HEK293 (cell line): ENCODE measurements around the gene TAPBP.

Experiments used
- BCL6B ChIP-seq: fragments of 450-650 bp; formaldehyde crosslinking; IDR thresholded peaks from 2 replicates; pipeline ENCODE4 v1.5.1; 2017; ENCODE audit warnings: missing biosample characterization, missing genetic modification characterization
- HIC1 ChIP-seq: fragments of 450-650 bp; formaldehyde crosslinking; IDR thresholded peaks from 2 replicates; pipeline ENCODE4 v1.5.1; 2016; ENCODE audit warnings: missing biosample characterization, missing genetic modification characterization
- PATZ1 ChIP-seq: fragments of 450-650 bp; formaldehyde crosslinking; IDR thresholded peaks from 2 replicates; pipeline ENCODE4 v1.5.1; 2016; ENCODE audit warnings: missing biosample characterization, missing genetic modification characterization
- ZBTB6 ChIP-seq: fragments of 450-650 bp; formaldehyde crosslinking; IDR thresholded peaks from 2 replicates; pipeline ENCODE4 v1.5.1; 2017; ENCODE audit warnings: missing biosample characterization, missing genetic modification characterization
- ZNF184 ChIP-seq: fragments of 450-650 bp; IDR thresholded peaks from 2 replicates; pipeline ENCODE4 v1.5.1; 2018; ENCODE audit warnings: missing biosample characterization, mild to moderate bottlenecking, missing genetic modification characterization
- ZNF2 ChIP-seq: fragments of 450-650 bp; formaldehyde crosslinking; IDR thresholded peaks from 2 replicates; pipeline ENCODE4 v1.5.1; 2016; ENCODE audit warnings: missing biosample characterization, missing genetic modification characterization
- ZNF223 ChIP-seq: fragments of 450-650 bp; formaldehyde crosslinking; IDR thresholded peaks from 2 replicates; pipeline ENCODE4 v1.5.1; 2016; ENCODE audit warnings: missing biosample characterization, missing genetic modification characterization
- ZNF26 ChIP-seq: fragments of 450-650 bp; formaldehyde crosslinking; IDR thresholded peaks from 2 replicates; pipeline ENCODE4 v1.5.1; 2016; ENCODE audit warnings: missing biosample characterization, missing genetic modification characterization
- ZNF280C ChIP-seq: fragments of 450-650 bp; formaldehyde crosslinking; IDR thresholded peaks from 2 replicates; pipeline ENCODE4 v1.5.1; 2016; ENCODE audit warnings: missing biosample characterization, missing genetic modification characterization
- ZNF354C ChIP-seq: fragments of 450-650 bp; formaldehyde crosslinking; IDR thresholded peaks from 2 replicates; pipeline ENCODE4 v1.5.1; 2016; ENCODE audit warnings: missing biosample characterization, missing genetic modification characterization, low read depth, borderline replicate concordance
- ZNF518A ChIP-seq: fragments of 450-650 bp; formaldehyde crosslinking; conservative IDR thresholded peaks from 2 replicates; pipeline ENCODE4 v1.5.1; 2016; ENCODE audit warnings: low read depth, missing biosample characterization, missing genetic modification characterization
- ZNF560 ChIP-seq: fragments of 450-650 bp; formaldehyde crosslinking; IDR thresholded peaks from 2 replicates; pipeline ENCODE4 v1.5.1; 2017; ENCODE audit warnings: missing biosample characterization, missing genetic modification characterization, borderline replicate concordance
- ZNF596 ChIP-seq: fragments of 450-650 bp; IDR thresholded peaks from 2 replicates; pipeline ENCODE4 v1.5.0; 2018; ENCODE audit warnings: missing biosample characterization, mild to moderate bottlenecking, missing genetic modification characterization, moderate library complexity
- ZNF639 ChIP-seq: fragments of 450-650 bp; formaldehyde crosslinking; IDR thresholded peaks from 2 replicates; pipeline ENCODE4 v1.5.1; 2016; ENCODE audit warnings: missing biosample characterization, missing genetic modification characterization
- ZNF677 ChIP-seq: fragments of 450-650 bp; IDR thresholded peaks from 2 replicates; pipeline ENCODE4 v1.5.0; 2018; ENCODE audit warnings: missing biosample characterization, mild to moderate bottlenecking, missing genetic modification characterization, moderate library complexity
- ZNF692 ChIP-seq: fragments of 450-650 bp; formaldehyde crosslinking; IDR thresholded peaks from 2 replicates; pipeline ENCODE4 v1.5.1; 2016; ENCODE audit warnings: missing biosample characterization, missing genetic modification characterization
- ZNF747 ChIP-seq: fragments of 450-650 bp; formaldehyde crosslinking; IDR thresholded peaks from 2 replicates; pipeline ENCODE4 v1.5.1; 2016; ENCODE audit warnings: missing biosample characterization, missing genetic modification characterization

The TAPBP gene

GRCh38 chr6:33313709-33314514 is at the start of gene TAPBP (continued):
- peak; percentile 66; the same call in 1 of the 2 replicates for TF ChIP-seq HIC1 (tag by site-specific recombination)
- TF ChIP-seq ZNF518A (tag by site-specific recombination) = no peak
- peak; percentile 56; the same call in 1 of the 2 replicates for TF ChIP-seq ZNF2 (tag by site-specific recombination)
- no peak for TF ChIP-seq ZNF677 (tag by site-specific recombination)
- TF ChIP-seq PATZ1 (tag by site-specific recombination) = no peak
- TF ChIP-seq ZNF223 (tag by site-specific recombination) = no peak
- no peak for TF ChIP-seq ZNF560 (tag by site-specific recombination)
- peak; percentile 54 for TF ChIP-seq ZNF692 (tag by site-specific recombination)
- TF ChIP-seq ZNF26 (tag by site-specific recombination) = no peak
- no peak for TF ChIP-seq ZBTB6 (tag by site-specific recombination)
- TF ChIP-seq ZNF280C (tag by site-specific recombination) = no peak
- TF ChIP-seq ZNF639 (tag by site-specific recombination) = no peak
- TF ChIP-seq BCL6B = no peak
- no peak for TF ChIP-seq ZNF354C
- TF ChIP-seq ZNF184 (tag by site-specific recombination) = no peak
- no peak for TF ChIP-seq ZNF747 (tag by site-specific recombination)
- TF ChIP-seq ZNF596 (tag by site-specific recombination) = no peak
